IMR-90 (cell line): ENCODE measurements around the gene TMEM179. TPM values are rescaled to one million over a fixed set of nuclear protein-coding genes. Genes with fewer than 3 reads are reported as not detected.

ENCODE experiments used
- ATAC-seq: fragments of 200-7000 bp; cut with Tn5 transposase; 2 replicates; pipeline ENCODE4 v1.9.1; 2020; ENCODE audit warnings: low read depth, mild to moderate bottlenecking, moderate library complexity
- BruUV-seq: library from RNA; stranded (reverse); fragments of 400-500 nt; replicated peaks from 2 replicates; lab custom pipeline; 2021; lab: Mats Ljungman, UMichigan
- CTCF ChIA-PET: fragments of 300-600 bp; formaldehyde crosslinking; extraction: SDS; loops from one replicate; lab custom pipeline; 2021; ENCODE audit warnings: antibody characterized with exemption; lab: Yijun Ruan, JAX
- POLR2A ChIA-PET: fragments of 300-600 bp; sonication (Branson Sonifier 250); formaldehyde crosslinking; loops from one replicate; lab custom pipeline; 2022; ENCODE audit warnings: antibody characterized with exemption; ENCODE audit not compliant: unreplicated experiment; lab: Charles Lee
- DNase-seq: peaks from one replicate; pipeline ENCODE4 v3.0.0; 2013
- H2AFZ ChIP-seq: replicated peaks from 2 replicates; pipeline ENCODE3; 2013; ENCODE audit warnings: low read length, mild to moderate bottlenecking; ENCODE audit not compliant: poor library complexity
- H2AK5ac ChIP-seq: 2 replicates; pipeline ENCODE4 v1.6.1; 2013; ENCODE audit warnings: low read depth, low read length, inconsistent platforms
- H2AK9ac ChIP-seq: replicated peaks from 2 replicates; pipeline ENCODE3; 2013; ENCODE audit warnings: mild to moderate bottlenecking, low read depth, low read length, moderate library complexity; ENCODE audit not compliant: poor library complexity
- H2BK120ac ChIP-seq: 2 replicates; pipeline ENCODE4 v1.6.1; 2013; ENCODE audit warnings: low read depth, low read length, inconsistent platforms
- H2BK15ac ChIP-seq: 3 replicates; pipeline ENCODE4 v1.6.1; 2013; ENCODE audit warnings: low read depth, low read length, inconsistent platforms
- H2BK20ac ChIP-seq: 2 replicates; pipeline ENCODE4 v1.6.1; 2013; ENCODE audit warnings: low read depth, mild to moderate bottlenecking, inconsistent platforms, low read length, moderate library complexity
- H2BK5ac ChIP-seq: 2 replicates; pipeline ENCODE4 v1.6.1; 2013; ENCODE audit warnings: mild to moderate bottlenecking, low read depth, low read length, inconsistent platforms; ENCODE audit not compliant: poor library complexity, severe bottlenecking
- H3K14ac ChIP-seq: replicated peaks from 2 replicates; pipeline ENCODE4 v1.6.1; 2013; ENCODE audit warnings: low read depth, low read length, inconsistent platforms
- H3K18ac ChIP-seq: 2 replicates; pipeline ENCODE4 v1.6.1; 2013; ENCODE audit warnings: low read depth, low read length, control low read depth
- H3K23ac ChIP-seq: 2 replicates; pipeline ENCODE4 v1.6.1; 2013; ENCODE audit warnings: low read depth, low read length, inconsistent platforms
- H3K27ac ChIP-seq: 2 replicates; pipeline ENCODE4 v1.5.1; 2013; ENCODE audit warnings: mild to moderate bottlenecking, control low read depth, low read length; ENCODE audit not compliant: insufficient read depth
- H3K27me3 ChIP-seq: 2 replicates; pipeline ENCODE4 v1.6.1; 2013; ENCODE audit warnings: low read length; ENCODE audit not compliant: control insufficient read depth, insufficient read depth
- H3K36me3 ChIP-seq: 2 replicates; pipeline ENCODE4 v1.6.1; 2013; ENCODE audit warnings: low read length, mixed read lengths; ENCODE audit not compliant: control insufficient read depth, insufficient read depth
- H3K4ac ChIP-seq: 2 replicates; pipeline ENCODE4 v1.6.1; 2013; ENCODE audit warnings: low read depth, low read length, inconsistent platforms
- H3K4me1 ChIP-seq: 2 replicates; pipeline ENCODE4 v1.6.1; 2013; ENCODE audit warnings: low read length, mixed read lengths; ENCODE audit not compliant: control insufficient read depth, insufficient read depth
- H3K4me2 ChIP-seq: 2 replicates; pipeline ENCODE4 v1.6.1; 2013; ENCODE audit warnings: low read depth, mild to moderate bottlenecking, control low read depth, low read length, moderate library complexity
- H3K4me3 ChIP-seq: 2 replicates; pipeline ENCODE4 v1.5.1; 2013; ENCODE audit warnings: low read depth, mild to moderate bottlenecking, control low read depth, low read length, moderate library complexity; ENCODE audit not compliant: insufficient read depth
- H3K56ac ChIP-seq: 2 replicates; pipeline ENCODE4 v1.6.1; 2013; ENCODE audit warnings: low read length, inconsistent platforms; ENCODE audit not compliant: insufficient read depth; ENCODE audit errors: extremely low read depth
- H3K79me1 ChIP-seq, 2 experiments: 2 replicates each; pipeline ENCODE4 v1.6.1; 2013; ENCODE audit warnings: low read length in 2 of 2, inconsistent platforms in 1 of 2, low read depth in 1 of 2
- H3K9ac ChIP-seq: 2 replicates; pipeline ENCODE4 v1.6.1; 2013; ENCODE audit warnings: low read depth, low read length, control low read depth
- H3K9me1 ChIP-seq: 2 replicates; pipeline ENCODE4 v1.6.1; 2013; ENCODE audit warnings: low read length, inconsistent platforms; ENCODE audit not compliant: insufficient read depth
- H3K9me3 ChIP-seq: 2 replicates; pipeline ENCODE4 v1.6.1; 2013; ENCODE audit warnings: low read length; ENCODE audit not compliant: control insufficient read depth, insufficient read depth
- H4K20me1 ChIP-seq: 2 replicates; pipeline ENCODE4 v1.6.1; 2013; ENCODE audit warnings: low read length, inconsistent platforms; ENCODE audit not compliant: insufficient read depth
- H4K5ac ChIP-seq: 2 replicates; pipeline ENCODE4 v1.6.1; 2013; ENCODE audit warnings: mild to moderate bottlenecking, low read depth, low read length, control low read depth
- H4K8ac ChIP-seq, 2 experiments: 2 replicates each; pipeline ENCODE4 v1.6.1; 2013; ENCODE audit warnings: low read depth in 2 of 2, low read length in 2 of 2, control low read depth in 1 of 2, inconsistent platforms in 1 of 2
- H4K91ac ChIP-seq: 2 replicates; pipeline ENCODE4 v1.6.1; 2013; ENCODE audit warnings: low read depth, low read length, inconsistent platforms; ENCODE audit not compliant: insufficient read depth
- CTCF ChIP-seq: conservative IDR thresholded peaks from 2 replicates; pipeline ENCODE4 v1.5.1; 2012; ENCODE audit warnings: mild to moderate bottlenecking, low read depth, low read length, improper control_type of control experiment
- RCOR1 ChIP-seq: IDR thresholded peaks from 2 replicates; pipeline ENCODE4 v1.6.1; 2012; ENCODE audit warnings: mild to moderate bottlenecking, low read length, improper control_type of control experiment; ENCODE audit not compliant: insufficient replicate concordance
- RFX5 ChIP-seq: IDR thresholded peaks from 2 replicates; pipeline ENCODE4 v1.8.0; 2012; ENCODE audit warnings: low read depth, mild to moderate bottlenecking, low read length, moderate library complexity
- SMC3 ChIP-seq: fragments of 150-350 bp; IDR thresholded peaks from 2 replicates; pipeline ENCODE4 v1.6.1; 2016; ENCODE audit warnings: low read depth, mild to moderate bottlenecking, antibody characterized with exemption, low read length, moderate library complexity
- WGBS, 2 experiments: methylation state at CpG; one replicate each; pipeline versions ENCODE4 v1.1.5 to v1.1.7; 2013; ENCODE audit warnings: missing lambda C conversion rate in 2 of 2; ENCODE audit not compliant: insufficient read length in 1 of 2; ENCODE audit errors: extremely low coverage in 2 of 2; 5-methylcytosine and 5-hydroxymethylcytosine counted together
- dilution Hi-C: fragments of 300-500 bp; cut with HindIII; formaldehyde crosslinking; loops from one replicate; pipeline ENCODE4 v1.14.3; 2018; ENCODE audit warnings: low sequenced_read_pairs; ENCODE audit not compliant: unreplicated experiment
- in situ Hi-C: fragments of 300-500 bp; cut with MboI; formaldehyde crosslinking; loops from 3 replicates; pipeline ENCODE4 v1.14.3; 2019; ENCODE audit warnings: low sequenced_read_pairs, inconsistent platforms, mixed read lengths
- intact Hi-C: fragments of 100-400 bp; cut with micrococcal nuclease; formaldehyde crosslinking; loops from 2 replicates; pipeline ENCODE4 v1.10.0; 2022
- polyA plus RNA-seq, 3 experiments: library from polyadenylated mRNA; depleted of rRNA; stranded (reverse); fragments of >200 nt; gene quantifications; 2 replicates each; pipeline ENCODE4 v1.2.3, GENCODE V29; 2012; ENCODE audit warnings: low replicate concordance in 1 of 3
- total RNA-seq: library from RNA; depleted of rRNA; stranded (reverse); fragments of >200 nt; gene quantifications from 2 replicates; pipeline ENCODE4 v1.2.3, GENCODE V29; 2012

TMEM179 gene
- total and polyA plus RNA-seq, 2 of the 4 experiments (the other 2 are of a cell fraction) = not detected

GRCh38 chr14:104638927-104639450, 34.4 kb upstream of the TMEM179 start:
- Histone ChIP-seq H3K79me1 (no peaks in the 10 kb centered on the region), H3K56ac (no peak overlapping the region), H2AK9ac (no peak overlapping the region), H3K9ac (no peak overlapping the region), H3K27ac (no peak overlapping the region), H4K91ac (no peak overlapping the region), H3K14ac (no peak overlapping the region), H3K36me3 (no peaks in the 10 kb centered on the region), H2BK5ac (no peak overlapping the region), H2AK5ac (no peak overlapping the region), H3K4me2 (no peak overlapping the region), H4K5ac (no peak overlapping the region), H2BK15ac (no peak overlapping the region), H2BK120ac (no peak overlapping the region), H4K8ac (no peak overlapping the region), H3K9me1 (no peaks in the 10 kb centered on the region), H2AFZ (peak overlapping the region; percentile 21), H2BK20ac (no peak overlapping the region), H3K18ac (no peak overlapping the region), H3K27me3 (peaks cover 22% of the 10 kb centered on the region), H3K4ac (no peak overlapping the region), H4K20me1 (no peaks in the 10 kb centered on the region), H3K4me1 (no peaks in the 10 kb centered on the region), H3K4me3 (no peak overlapping the region), H3K9me3 (no peaks in the 10 kb centered on the region), H3K23ac (no peak overlapping the region)
- in situ Hi-C loops = loop anchor here (25.0 kb wide), 1 partner anchor 552 kb away; the partner anchor contains the start of gene ASPG
- intact Hi-C loops = no loop called here
- ChIA-PET CTCF (interaction anchor here (1.2 kb wide), 1 partner anchor 9 kb away, joined by 5 read pairs; no protein-coding TSS in a partner anchor), POLR2A (no interaction called here)
- no peak for ATAC-seq
- WGBS, 2 experiments = 100% methylated on average over 1 of the region's 13 CpGs; no CpG with 5 or more reads in 1 of the 2 experiments
- dilution Hi-C loops = no loop called here
- BruUV-seq = no TSS peak
- no peak for TF ChIP-seq CTCF
- no peak for TF ChIP-seq RCOR1
- TF ChIP-seq RFX5 = no peak
- TF ChIP-seq SMC3 = no peak
- DNase-seq = no peak
